Tibial nerve (tissue), 4 donors: ENCODE data around the gene BMAL1. TPM values are rescaled to one million over a fixed set of nuclear protein-coding genes. Genes with fewer than 3 reads are reported as not detected.
A peak's percentile ranks its signal among the peaks of the same experiment; 100 is the strongest.

Source experiments
- DNase-seq, 2 donors: peaks; one replicate each; pipeline ENCODE4 v3.0.0-alpha.2; 2019; ENCODE audit warnings: low spot score in 2 of 2
- H3K27ac ChIP-seq, 4 donors: fragments of 200-600 bp; sonication (generic) in 3 of 4; one replicate each; pipeline ENCODE4 v1.5.1; 2017 to 2019; ENCODE audit warnings: mild to moderate bottlenecking in 1 of 4
- H3K27me3 ChIP-seq, 2 donors: fragments of 200-600 bp; sonication (generic) in 1 of 2; one replicate each; pipeline versions ENCODE4 v1.5.1 to v1.6.0; 2017 to 2019
- H3K36me3 ChIP-seq, 3 donors: fragments of 200-600 bp; sonication (generic); one replicate each; pipeline ENCODE4 v1.5.1; 2018 to 2019
- H3K4me1 ChIP-seq, 4 donors: fragments of 200-600 bp; sonication (generic) in 3 of 4; one replicate each; pipeline ENCODE4 v1.5.1; 2017 to 2019
- H3K4me3 ChIP-seq, 4 donors: fragments of 200-600 bp; sonication (generic) in 3 of 4; one replicate each; pipeline ENCODE4 v1.5.1; 2017 to 2019; ENCODE audit warnings: mild to moderate bottlenecking in 1 of 4, moderate library complexity in 1 of 4
- H3K9me3 ChIP-seq, 4 donors: fragments of 200-600 bp; sonication (generic) in 3 of 4; one replicate each; pipeline ENCODE4 v1.5.1; 2017 to 2019
- CTCF ChIP-seq, 5 experiments: fragments of 200-600 bp in 3 of 5; fragments of 450-650 bp in 2 of 5; sonication (generic) in 3 of 5; IDR thresholded peaks; one replicate each; pipeline ENCODE4 v1.5.1; 2016 to 2019; ENCODE audit warnings: antibody characterized with exemption in 5 of 5, mild to moderate bottlenecking in 3 of 5, moderate library complexity in 2 of 5
- EP300 ChIP-seq, 2 donors: sonication (generic); formaldehyde crosslinking; IDR thresholded peaks; one replicate each; pipeline ENCODE4 v1.6.1; 2017; ENCODE audit warnings: antibody characterized with exemption in 2 of 2, mild to moderate bottlenecking in 1 of 2
- POLR2A ChIP-seq, 2 donors: fragments of 450-650 bp; IDR thresholded peaks; one replicate each; pipeline ENCODE4 v1.6.1; 2017; ENCODE audit warnings: antibody characterized with exemption in 2 of 2, mild to moderate bottlenecking in 2 of 2, moderate library complexity in 2 of 2
- WGBS, 2 donors: methylation state at CpG; one replicate each; pipeline ENCODE4 v1.1.5; 2018; 5-methylcytosine and 5-hydroxymethylcytosine counted together
- total RNA-seq, 4 donors: library from RNA; depleted of rRNA; stranded (reverse); fragments of >200 nt; gene quantifications; one replicate each; pipeline ENCODE4 v1.1.0, GENCODE V29; 2016

Gene BMAL1
- total RNA-seq, 4 donors from 2014 or later, result 34.5 to 61.2 (median 58.0) TPM

- WGBS, 2 donors, result 10% methylated on average over 52 to 57 of the region's 61 CpGs
- Histone ChIP-seq H3K4me3 (peak overlapping the region; percentile 77 to 99 (median 92)), H3K27ac (peak overlapping the region in 3 of 4 donors; percentile 91 to 94 (median 93)), H3K27me3 (no peaks in the 10 kb centered on the region), H3K9me3 (no peaks in the 10 kb centered on the region), H3K36me3 (no peaks in the 10 kb centered on the region), H3K4me1 (peaks cover 0 to 29% (median 10%) of the 10 kb centered on the region in 4 donors)
- TF ChIP-seq EP300 (IDR thresholded peaks at IDR 0.05), result no peak
- no peak for TF ChIP-seq POLR2A (IDR thresholded peaks at IDR 0.05)
- no peak for TF ChIP-seq CTCF (IDR thresholded peaks at IDR 0.05)
- DNase-seq, result no peak
Observed at GRCh38 chr11:13278609-13279486, 1.3 kb downstream of the BMAL1 start.

GRCh38 chr11:13279487-13279834 lies 1.9 kb downstream of the BMAL1 start:
- H3K27ac ChIP-seq, result no peak overlapping the region
- H3K9me3 ChIP-seq, result no peaks in the 10 kb centered on the region
- 80 to 82% methylated on average over 3 of the region's 3 CpGs for WGBS, 2 donors
- no peaks in the 10 kb centered on the region for H3K27me3 ChIP-seq
- H3K36me3 ChIP-seq, result no peaks in the 10 kb centered on the region
- H3K4me1 ChIP-seq, result peaks cover 0 to 29% (median 10%) of the 10 kb centered on the region in 4 donors
- peak overlapping the region in 1 of 4 donors; percentile 94 for H3K4me3 ChIP-seq
- TF ChIP-seq EP300 (IDR thresholded peaks at IDR 0.05) (no peak), POLR2A (IDR thresholded peaks at IDR 0.05) (no peak), CTCF (IDR thresholded peaks at IDR 0.05) (no peak)
- no peak for DNase-seq

GRCh38 chr11:13280092-13280722 lies 2.6 kb downstream of the BMAL1 start:
- Histone ChIP-seq H3K27me3 (no peaks in the 10 kb centered on the region), H3K9me3 (no peaks in the 10 kb centered on the region), H3K4me1 (peaks cover 0 to 29% (median 10%) of the 10 kb centered on the region in 4 donors), H3K36me3 (no peaks in the 10 kb centered on the region), H3K4me3 (no peak overlapping the region), H3K27ac (no peak overlapping the region)
- TF ChIP-seq POLR2A (IDR thresholded peaks at IDR 0.05), result no peak
- no peak for TF ChIP-seq EP300 (IDR thresholded peaks at IDR 0.05)
- 71 to 72% methylated on average over 3 of the region's 3 CpGs for WGBS, 2 donors
- no peak for DNase-seq

- Histone ChIP-seq H3K4me3 (no peak overlapping the region), H3K27ac (no peak overlapping the region), H3K4me1 (peaks cover 0 to 29% (median 10%) of the 10 kb centered on the region in 4 donors), H3K36me3 (no peaks in the 10 kb centered on the region), H3K27me3 (no peaks in the 10 kb centered on the region), H3K9me3 (no peaks in the 10 kb centered on the region)
- DNase-seq, result no peak
- TF ChIP-seq POLR2A (IDR thresholded peaks at IDR 0.05), result no peak
- 79 to 82% methylated on average over 3 of the region's 3 CpGs for WGBS, 2 donors
Observed at GRCh38 chr11:13280777-13281176, 3.2 kb downstream of the BMAL1 start.

- H3K4me3 ChIP-seq, result no peak overlapping the region
- DNase-seq, result no peak
- 67 to 77% methylated on average over 4 of the region's 4 CpGs for WGBS, 2 donors
- H3K36me3 ChIP-seq, result no peaks in the 10 kb centered on the region
- H3K4me1 ChIP-seq, result peaks cover 0 to 34% (median 13%) of the 10 kb centered on the region in 4 donors
- H3K27ac ChIP-seq, result no peak overlapping the region
- no peak for TF ChIP-seq CTCF (IDR thresholded peaks at IDR 0.05)
- TF ChIP-seq EP300 (IDR thresholded peaks at IDR 0.05), result no peak
- TF ChIP-seq POLR2A (IDR thresholded peaks at IDR 0.05), result no peak
- H3K27me3 ChIP-seq, result no peaks in the 10 kb centered on the region
- no peaks in the 10 kb centered on the region for H3K9me3 ChIP-seq
Observed at GRCh38 chr11:13283636-13284035, 6.0 kb downstream of the BMAL1 start.
